Cerebellar nuclear complex (tissue), 1 donor: ENCODE data around the gene ABCC11.
"Not testable (repeated sequence)": the region's sequence is repeated elsewhere in the genome, so short reads cannot be mapped to it uniquely, and the experiment has no call there.

Experiments
- DNase-seq, 2 experiments: peaks; one replicate each; lab custom pipeline; 2025; lab: John Stamatoyannopoulos, UW

ABCC11 gene

GRCh38 chr16:48201515-48202201 is 45.7 kb downstream of the ABCC11 start:
- no peak for DNase-seq

- no peak for DNase-seq
These were observed 50.0 kb downstream of the ABCC11 start for GRCh38 chr16:48197294-48197693.

- no peak for DNase-seq
These were observed 52.3 kb downstream of the ABCC11 start for GRCh38 chr16:48194828-48195556.

GRCh38 chr16:48193846-48194245 is 53.5 kb downstream of the ABCC11 start:
- no peak for DNase-seq

GRCh38 chr16:48188449-48189102 is 58.8 kb downstream of the ABCC11 start:
- DNase-seq: no peak

- no peak for DNase-seq
These were observed 59.6 kb downstream of the ABCC11 start for GRCh38 chr16:48187779-48188178.

- DNase-seq: no peak
These were observed 62.7 kb downstream of the ABCC11 start for GRCh38 chr16:48184681-48185080.

GRCh38 chr16:48182979-48183537 is 64.3 kb downstream of the ABCC11 start:
- DNase-seq: no peak

- DNase-seq: not testable (repeated sequence)
These were observed 65.4 kb downstream of the ABCC11 start for GRCh38 chr16:48181746-48182520.

GRCh38 chr16:48180868-48181480 is 66.4 kb downstream of the ABCC11 start:
- no peak for DNase-seq

- DNase-seq: no peak
These were observed 70.5 kb downstream of the ABCC11 start for GRCh38 chr16:48176635-48177408.

GRCh38 chr16:48173889-48174288 is 73.5 kb downstream of the ABCC11 start:
- DNase-seq: no peak

- DNase-seq: no peak
These were observed 74.7 kb downstream of the ABCC11 start for GRCh38 chr16:48172682-48173081.

- no peak for DNase-seq
These were observed 77.4 kb downstream of the ABCC11 start for GRCh38 chr16:48169896-48170295.

GRCh38 chr16:48168075-48168474 is 79.3 kb downstream of the ABCC11 start:
- DNase-seq: no peak

GRCh38 chr16:48166617-48167016 is 80.7 kb downstream of the ABCC11 start:
- not testable (repeated sequence) for DNase-seq

- DNase-seq: no peak
These were observed 81.3 kb downstream of the ABCC11 start for GRCh38 chr16:48165961-48166578.

GRCh38 chr16:48164907-48165715 is 82.2 kb downstream of the ABCC11 start:
- peak in 1 of 2 experiments; percentile 66 for DNase-seq

- DNase-seq: no peak
These were observed 84.4 kb downstream of the ABCC11 start for GRCh38 chr16:48162839-48163410.
